Cortex of kidney (tissue), 1 donor: Measurements from ENCODE around the gene RBX1.
"Not testable (repeated sequence)": the region's sequence is repeated elsewhere in the genome, so short reads cannot be mapped to it uniquely, and the experiment has no call there.

Experiments used
- DNase-seq: peaks from one replicate; lab custom pipeline; 2025; lab: John Stamatoyannopoulos, UW

Gene RBX1

GRCh38 chr22:40950962-40951794, at the start of gene RBX1:
Gene RBX1, plus strand, starts transcription at chr22:40951378. Its CDS starts 21 bp downstream, at chr22:40951399.
- DNase-seq = peak; percentile 86

GRCh38 chr22:40904101-40904500, 47.1 kb upstream of the RBX1 start:
- DNase-seq = no peak

- no peak for DNase-seq
These were observed 42.3 kb upstream of the RBX1 start for GRCh38 chr22:40908895-40909294.

GRCh38 chr22:40911772-40912171, 39.4 kb upstream of the RBX1 start:
- DNase-seq = no peak

- DNase-seq = not testable (repeated sequence)
These were observed 38.2 kb upstream of the RBX1 start for GRCh38 chr22:40912987-40913386.

- no peak for DNase-seq
These were observed 31.7 kb upstream of the RBX1 start for GRCh38 chr22:40919446-40919845.

- no peak for DNase-seq
These were observed 30.7 kb upstream of the RBX1 start for GRCh38 chr22:40920526-40920925.

GRCh38 chr22:40922484-40923303, 28.5 kb upstream of the RBX1 start:
- DNase-seq = no peak

- no peak for DNase-seq
These were observed 22.5 kb upstream of the RBX1 start for GRCh38 chr22:40928657-40929056.

- no peak for DNase-seq
These were observed 18.8 kb upstream of the RBX1 start for GRCh38 chr22:40932396-40932795.

GRCh38 chr22:40939202-40939601, 12.0 kb upstream of the RBX1 start:
- no peak for DNase-seq

- DNase-seq = no peak
These were observed 822 bp downstream of the RBX1 start for GRCh38 chr22:40951795-40952605.

GRCh38 chr22:40953471-40953870, 2.3 kb downstream of the RBX1 start:
- DNase-seq = no peak

- no peak for DNase-seq
These were observed 2.9 kb downstream of the RBX1 start for GRCh38 chr22:40954113-40954512.

GRCh38 chr22:40955571-40955970, 4.4 kb downstream of the RBX1 start:
- no peak for DNase-seq

GRCh38 chr22:40957601-40958000, 6.4 kb downstream of the RBX1 start:
- no peak for DNase-seq

GRCh38 chr22:40958299-40958698, 7.1 kb downstream of the RBX1 start:
- no peak for DNase-seq

GRCh38 chr22:40960145-40960544, 9.0 kb downstream of the RBX1 start:
- no peak for DNase-seq

- no peak for DNase-seq
These were observed 15.0 kb downstream of the RBX1 start for GRCh38 chr22:40965936-40966725.

- no peak for DNase-seq
These were observed 15.5 kb downstream of the RBX1 start for GRCh38 chr22:40966726-40967085.

GRCh38 chr22:40967111-40967760, 16.1 kb downstream of the RBX1 start:
- DNase-seq = no peak
